Ishikawa (cell line): ENCODE data around the gene SLC2A6.

Source experiments
- CEBPB ChIP-seq: IDR thresholded peaks from 2 replicates; pipeline ENCODE4 v1.6.1; 2012
- CREB1 ChIP-seq: IDR thresholded peaks from 2 replicates; pipeline ENCODE4 v1.6.1; 2012; ENCODE audit warnings: low read depth
- EGR1 ChIP-seq: IDR thresholded peaks from 2 replicates; pipeline ENCODE4 v1.6.1; 2012
- EP300 ChIP-seq: IDR thresholded peaks from 2 replicates; pipeline ENCODE4 v1.6.1; 2012; ENCODE audit warnings: borderline replicate concordance
- FOXM1 ChIP-seq: IDR thresholded peaks from 2 replicates; pipeline ENCODE4 v1.6.1; 2012; ENCODE audit warnings: low read depth, borderline replicate concordance
- NFIC ChIP-seq: IDR thresholded peaks from 2 replicates; pipeline ENCODE4 v1.6.1; 2012
- RAD21 ChIP-seq: IDR thresholded peaks from 2 replicates; pipeline ENCODE4 v1.6.1; 2012; ENCODE audit warnings: low read depth
- TAF1 ChIP-seq: IDR thresholded peaks from 2 replicates; pipeline ENCODE4 v1.6.1; 2012; ENCODE audit warnings: low read depth, mild to moderate bottlenecking
- TCF12 ChIP-seq: IDR thresholded peaks from 2 replicates; pipeline ENCODE4 v1.6.1; 2012; ENCODE audit warnings: low read depth
- TEAD4 ChIP-seq: IDR thresholded peaks from 2 replicates; pipeline ENCODE4 v1.6.1; 2012
- YY1 ChIP-seq: IDR thresholded peaks from 2 replicates; pipeline ENCODE4 v1.6.1; 2012; ENCODE audit warnings: low read depth
- ZBTB7A ChIP-seq: IDR thresholded peaks from 2 replicates; pipeline ENCODE4 v1.6.1; 2012; ENCODE audit warnings: low read depth
- TF ChIP-seq, protein P1 (sequence below): IDR thresholded peaks from 2 replicates; pipeline ENCODE4 v1.6.1; 2012; ENCODE audit warnings: low read depth, mild to moderate bottlenecking
- TF ChIP-seq, protein P2 (sequence below): IDR thresholded peaks from 2 replicates; pipeline ENCODE4 v1.6.1; 2012
- TF ChIP-seq, protein P3 (sequence below): IDR thresholded peaks from 2 replicates; pipeline ENCODE4 v1.6.1; 2012

Gene SLC2A6

DNA sequence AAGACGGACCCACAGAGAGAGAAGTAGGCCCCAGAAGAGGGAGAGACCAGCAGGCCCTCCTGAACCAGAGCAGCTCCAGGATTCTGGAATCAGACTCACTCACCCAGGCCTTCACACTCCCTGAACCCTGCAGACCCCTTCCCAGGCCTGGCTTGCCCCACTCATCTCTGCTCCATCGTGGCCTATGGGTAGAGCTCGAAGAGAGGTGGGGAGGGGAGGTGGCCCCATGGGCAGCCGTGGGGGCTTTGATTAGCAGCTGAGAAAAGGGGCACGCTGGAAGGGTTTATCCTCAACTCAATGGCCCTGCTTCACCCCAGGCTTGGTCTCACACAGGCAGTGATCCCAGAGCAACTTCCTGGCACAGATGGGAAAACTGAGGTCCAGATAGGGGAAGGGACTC is 45.2 kb upstream of the SLC2A6 start:
- TF ChIP-seq FOXM1 (no peak), ZBTB7A (no peak), YY1 (no peak), CREB1 (no peak), NFIC (no peak), CEBPB (no peak), EP300 (no peak), TAF1 (no peak), TEAD4 (no peak), EGR1 (no peak), TCF12 (no peak), RAD21 (no peak)
- TF ChIP-seq, protein P1, sequence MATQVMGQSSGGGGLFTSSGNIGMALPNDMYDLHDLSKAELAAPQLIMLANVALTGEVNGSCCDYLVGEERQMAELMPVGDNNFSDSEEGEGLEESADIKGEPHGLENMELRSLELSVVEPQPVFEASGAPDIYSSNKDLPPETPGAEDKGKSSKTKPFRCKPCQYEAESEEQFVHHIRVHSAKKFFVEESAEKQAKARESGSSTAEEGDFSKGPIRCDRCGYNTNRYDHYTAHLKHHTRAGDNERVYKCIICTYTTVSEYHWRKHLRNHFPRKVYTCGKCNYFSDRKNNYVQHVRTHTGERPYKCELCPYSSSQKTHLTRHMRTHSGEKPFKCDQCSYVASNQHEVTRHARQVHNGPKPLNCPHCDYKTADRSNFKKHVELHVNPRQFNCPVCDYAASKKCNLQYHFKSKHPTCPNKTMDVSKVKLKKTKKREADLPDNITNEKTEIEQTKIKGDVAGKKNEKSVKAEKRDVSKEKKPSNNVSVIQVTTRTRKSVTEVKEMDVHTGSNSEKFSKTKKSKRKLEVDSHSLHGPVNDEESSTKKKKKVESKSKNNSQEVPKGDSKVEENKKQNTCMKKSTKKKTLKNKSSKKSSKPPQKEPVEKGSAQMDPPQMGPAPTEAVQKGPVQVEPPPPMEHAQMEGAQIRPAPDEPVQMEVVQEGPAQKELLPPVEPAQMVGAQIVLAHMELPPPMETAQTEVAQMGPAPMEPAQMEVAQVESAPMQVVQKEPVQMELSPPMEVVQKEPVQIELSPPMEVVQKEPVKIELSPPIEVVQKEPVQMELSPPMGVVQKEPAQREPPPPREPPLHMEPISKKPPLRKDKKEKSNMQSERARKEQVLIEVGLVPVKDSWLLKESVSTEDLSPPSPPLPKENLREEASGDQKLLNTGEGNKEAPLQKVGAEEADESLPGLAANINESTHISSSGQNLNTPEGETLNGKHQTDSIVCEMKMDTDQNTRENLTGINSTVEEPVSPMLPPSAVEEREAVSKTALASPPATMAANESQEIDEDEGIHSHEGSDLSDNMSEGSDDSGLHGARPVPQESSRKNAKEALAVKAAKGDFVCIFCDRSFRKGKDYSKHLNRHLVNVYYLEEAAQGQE, result no peak
- TF ChIP-seq, protein P2, sequence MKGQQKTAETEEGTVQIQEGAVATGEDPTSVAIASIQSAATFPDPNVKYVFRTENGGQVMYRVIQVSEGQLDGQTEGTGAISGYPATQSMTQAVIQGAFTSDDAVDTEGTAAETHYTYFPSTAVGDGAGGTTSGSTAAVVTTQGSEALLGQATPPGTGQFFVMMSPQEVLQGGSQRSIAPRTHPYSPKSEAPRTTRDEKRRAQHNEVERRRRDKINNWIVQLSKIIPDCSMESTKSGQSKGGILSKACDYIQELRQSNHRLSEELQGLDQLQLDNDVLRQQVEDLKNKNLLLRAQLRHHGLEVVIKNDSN, result no peak
- TF ChIP-seq, protein P3, sequence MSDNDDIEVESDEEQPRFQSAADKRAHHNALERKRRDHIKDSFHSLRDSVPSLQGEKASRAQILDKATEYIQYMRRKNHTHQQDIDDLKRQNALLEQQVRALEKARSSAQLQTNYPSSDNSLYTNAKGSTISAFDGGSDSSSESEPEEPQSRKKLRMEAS, result no peak

DNA sequence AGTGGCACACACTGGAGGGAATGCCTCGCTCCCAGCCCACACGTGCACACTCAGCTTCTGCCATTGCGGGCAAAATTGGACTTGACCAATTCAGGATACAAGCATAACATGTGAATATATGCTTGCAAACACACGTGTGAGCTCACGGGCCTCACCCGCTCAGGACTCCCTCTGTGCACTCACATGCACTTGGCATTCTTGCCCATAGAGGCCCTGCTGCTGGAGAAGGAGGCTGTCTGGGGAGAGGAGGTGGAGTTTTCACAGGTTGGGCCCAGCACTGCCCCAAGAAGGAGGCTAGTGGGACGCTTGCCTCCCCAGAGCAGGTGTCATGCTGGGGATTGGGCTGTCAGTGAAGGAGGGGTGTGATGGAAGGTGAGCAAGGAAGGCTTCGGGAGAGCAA is 44.2 kb upstream of the SLC2A6 start:
- TF ChIP-seq, protein P2, result no peak
- TF ChIP-seq TAF1, result no peak
- TF ChIP-seq ZBTB7A, result no peak
- TF ChIP-seq TCF12, result no peak
- TF ChIP-seq, protein P3, result no peak
- TF ChIP-seq CREB1, result no peak
- no peak for TF ChIP-seq TEAD4
- no peak for TF ChIP-seq FOXM1
- no peak for TF ChIP-seq EGR1
- TF ChIP-seq CEBPB, result no peak
- TF ChIP-seq, protein P1, result no peak
- TF ChIP-seq RAD21, result no peak
- no peak for TF ChIP-seq YY1
- TF ChIP-seq EP300, result no peak
- TF ChIP-seq NFIC, result no peak

DNA sequence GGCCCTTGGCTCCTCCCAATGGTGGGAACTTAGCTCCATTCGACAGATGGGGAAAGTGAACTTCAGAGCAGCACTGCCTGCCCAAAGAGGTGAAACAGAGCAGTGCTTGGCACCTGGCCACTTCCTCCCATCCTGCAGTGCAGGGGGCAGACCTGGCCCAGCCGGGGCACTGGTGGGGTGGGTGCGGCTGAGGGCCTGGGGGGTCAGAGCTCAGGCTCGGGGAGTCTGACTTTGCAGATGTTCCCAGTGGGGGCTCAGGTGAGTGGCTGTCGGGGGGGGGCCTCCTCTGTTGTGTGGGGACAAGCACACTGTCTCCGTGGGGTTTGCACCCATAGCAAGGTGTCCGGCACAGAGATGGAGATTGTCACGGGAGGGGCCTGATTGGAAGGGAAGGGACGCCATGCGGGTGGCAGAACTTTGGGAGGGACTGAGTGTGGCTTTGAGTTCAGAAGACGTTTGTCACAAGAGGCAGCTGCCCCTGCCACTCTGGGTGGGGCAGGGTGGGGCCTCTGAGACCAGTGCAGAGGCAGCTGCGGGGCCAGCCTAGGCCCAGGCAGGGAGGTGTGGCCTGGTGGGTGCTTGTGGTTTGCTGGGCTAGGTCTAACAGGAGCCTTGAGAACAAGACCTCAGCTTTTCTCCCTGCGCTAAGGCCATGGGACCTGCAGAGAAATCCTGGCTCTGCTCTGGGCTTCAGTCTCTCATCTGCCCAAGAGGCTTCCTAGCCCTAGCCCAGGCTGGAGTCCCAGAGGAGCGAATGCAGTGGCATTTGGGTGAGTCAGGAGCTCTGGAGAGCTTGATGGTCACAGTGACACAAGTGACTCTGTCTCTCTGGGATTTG is 43.4 kb upstream of the SLC2A6 start:
- TF ChIP-seq, protein P3, result no peak
- TF ChIP-seq ZBTB7A (no peak), NFIC (no peak), TEAD4 (no peak), TCF12 (no peak)
- TF ChIP-seq, protein P1, result no peak
